H1 (cell line): ENCODE results near the gene AKAP9. TPM values are rescaled to one million over a fixed set of nuclear protein-coding genes. Genes with fewer than 3 reads are reported as not detected.

Source experiments
- CTCF ChIA-PET: fragments of 300-600 bp; sonication (Branson Sonifier 250); formaldehyde crosslinking; loops from one replicate; lab custom pipeline; 2021; ENCODE audit not compliant: partially characterized antibody; lab: Charles Lee
- POLR2A ChIA-PET: fragments of 300-600 bp; sonication (Branson Sonifier 250); formaldehyde crosslinking; loops from one replicate; lab custom pipeline; 2021; ENCODE audit warnings: inconsistent platforms; ENCODE audit not compliant: partially characterized antibody; lab: Charles Lee
- DNase-seq, 2 experiments: peaks; one replicate each; pipeline versions ENCODE4 v3.0.0 to v3.0.0-alpha.2; 2010 to 2022; ENCODE audit warnings: low spot score in 2 of 2, low read depth in 1 of 2, mixed read lengths in 1 of 2
- FAIRE-seq: peaks from 2 replicates; lab custom pipeline; 2011; peaks lifted over from hg19 to GRCh38; lab: Jason Lieb, UNC
- H2AFZ ChIP-seq: 2 replicates; pipeline ENCODE4 v1.8.1; 2012; ENCODE audit warnings: low read length, inconsistent platforms
- H2AK5ac ChIP-seq: 2 replicates; pipeline ENCODE4 v1.6.1; 2013; ENCODE audit warnings: low read depth, low read length
- H2BK120ac ChIP-seq: replicated peaks from 2 replicates; pipeline ENCODE3; 2013; ENCODE audit warnings: low read depth, low read length, inconsistent platforms
- H2BK12ac ChIP-seq: 2 replicates; pipeline ENCODE4 v1.6.1; 2013; ENCODE audit warnings: low read depth, low read length
- H2BK15ac ChIP-seq: 2 replicates; pipeline ENCODE4 v1.6.1; 2013; ENCODE audit warnings: low read length
- H2BK20ac ChIP-seq: 2 replicates; pipeline ENCODE4 v1.6.1; 2013; ENCODE audit warnings: low read length
- H2BK5ac ChIP-seq: 2 replicates; pipeline ENCODE4 v1.6.1; 2013; ENCODE audit warnings: low read depth, low read length
- H3K14ac ChIP-seq: 2 replicates; pipeline ENCODE4 v1.6.1; 2013; ENCODE audit warnings: inconsistent platforms; ENCODE audit not compliant: insufficient read length
- H3K18ac ChIP-seq: 2 replicates; pipeline ENCODE4 v1.6.1; 2013; ENCODE audit warnings: low read length; ENCODE audit errors: extremely low read depth
- H3K23ac ChIP-seq: 2 replicates; pipeline ENCODE4 v1.6.1; 2013; ENCODE audit warnings: inconsistent platforms; ENCODE audit not compliant: insufficient read length
- H3K23me2 ChIP-seq: 2 replicates; pipeline ENCODE4 v1.6.1; 2013; ENCODE audit warnings: low read depth, low read length
- H3K27ac ChIP-seq: 2 replicates; pipeline ENCODE4 v1.6.1; 2011; ENCODE audit warnings: low read depth, low read length, inconsistent platforms
- H3K27me3 ChIP-seq, 4 experiments: replicated peaks in 1 of 4; 1 replicate in 1 of 4; 2 replicates in 3 of 4; pipeline versions ENCODE4 v1.6.1 to v1.8.1; 2011 to 2013; ENCODE audit warnings: low read length in 3 of 4, mild to moderate bottlenecking in 3 of 4, inconsistent platforms in 2 of 4, mixed read lengths in 2 of 4, moderate library complexity in 1 of 4; ENCODE audit not compliant: control insufficient read depth in 3 of 4, insufficient read depth in 3 of 4; ENCODE audit errors: extremely low read depth in 1 of 4
- H3K36me3 ChIP-seq, 4 experiments: 2 replicates each; pipeline versions ENCODE4 v1.6.1 to v1.8.1; 2011 to 2013; ENCODE audit warnings: mild to moderate bottlenecking in 4 of 4, low read length in 3 of 4, moderate library complexity in 2 of 4, control low read depth in 1 of 4, inconsistent platforms in 1 of 4; ENCODE audit not compliant: insufficient read depth in 4 of 4, control insufficient read depth in 2 of 4
- H3K4ac ChIP-seq: replicated peaks from 2 replicates; pipeline ENCODE3; 2013; ENCODE audit warnings: low read length, low read depth, mixed read lengths, inconsistent platforms; ENCODE audit not compliant: insufficient read length
- H3K4me1 ChIP-seq, 4 experiments: replicated peaks in 1 of 4; 1 replicate in 1 of 4; 2 replicates in 3 of 4; pipeline versions ENCODE4 v1.6.1 to v1.8.1; 2011 to 2013; ENCODE audit warnings: low read length in 3 of 4, inconsistent platforms in 2 of 4, mixed read lengths in 1 of 4; ENCODE audit not compliant: insufficient read depth in 4 of 4, control insufficient read depth in 3 of 4
- H3K4me2 ChIP-seq, 2 experiments: 2 replicates each; pipeline versions ENCODE4 v1.6.1 to v1.8.1; 2011 to 2013; ENCODE audit warnings: low read depth in 2 of 2, low read length in 2 of 2, control low read depth in 1 of 2, inconsistent platforms in 1 of 2, mild to moderate bottlenecking in 1 of 2; ENCODE audit not compliant: insufficient read depth in 1 of 2
- H3K4me3 ChIP-seq, 4 experiments: fragments of 200-600, 300-600 bp in 1 of 4; sonication (generic), shearing (Covaris generic), sonication (Bioruptor Twin) in 1 of 4; 2 replicates each; pipeline versions ENCODE4 v1.5.1 to v1.8.1; 2011 to 2016; ENCODE audit warnings: low read length in 4 of 4, low read depth in 3 of 4, control low read depth in 2 of 4, inconsistent platforms in 2 of 4, mild to moderate bottlenecking in 2 of 4, mixed read lengths in 1 of 4, moderate library complexity in 1 of 4; ENCODE audit not compliant: insufficient read depth in 2 of 4; ENCODE audit errors: extremely low read depth in 1 of 4
- H3K56ac ChIP-seq: replicated peaks from 2 replicates; pipeline ENCODE3; 2013; ENCODE audit warnings: low read depth, mild to moderate bottlenecking, mixed read lengths, low read length, inconsistent platforms; ENCODE audit not compliant: insufficient read length
- H3K79me1 ChIP-seq: 2 replicates; pipeline ENCODE4 v1.6.1; 2013; ENCODE audit warnings: low read depth, low read length, control low read depth
- H3K79me2 ChIP-seq, 2 experiments: 2 replicates each; pipeline versions ENCODE4 v1.6.1 to v1.8.1; 2012 to 2013; ENCODE audit warnings: low read length in 2 of 2, mild to moderate bottlenecking in 2 of 2, inconsistent platforms in 1 of 2; ENCODE audit not compliant: insufficient read depth in 2 of 2, control insufficient read depth in 1 of 2
- H3K9ac ChIP-seq, 4 experiments: replicated peaks in 1 of 4; 1 replicate in 1 of 4; 2 replicates in 3 of 4; pipeline versions ENCODE4 v1.6.1 to v1.8.1; 2011 to 2013; ENCODE audit warnings: low read depth in 3 of 4, low read length in 3 of 4, control low read depth in 2 of 4, mild to moderate bottlenecking in 2 of 4, moderate library complexity in 2 of 4, inconsistent platforms in 1 of 4; ENCODE audit errors: extremely low read depth in 1 of 4
- H3K9me3 ChIP-seq, 2 experiments: 2 replicates each; pipeline versions ENCODE4 v1.6.1 to v1.8.1; 2012 to 2013; ENCODE audit warnings: mild to moderate bottlenecking in 2 of 2, moderate library complexity in 2 of 2, control low read depth in 1 of 2, inconsistent platforms in 1 of 2, low read depth in 1 of 2, low read length in 1 of 2, mixed read lengths in 1 of 2; ENCODE audit not compliant: insufficient read depth in 2 of 2
- H4K20me1 ChIP-seq, 2 experiments: replicated peaks in 1 of 2; 2 replicates each; pipeline versions ENCODE3 to v1.8.1; 2011 to 2013; ENCODE audit warnings: inconsistent platforms in 2 of 2, low read length in 2 of 2, mild to moderate bottlenecking in 1 of 2; ENCODE audit not compliant: insufficient read depth in 2 of 2, control insufficient read depth in 1 of 2
- H4K5ac ChIP-seq: 2 replicates; pipeline ENCODE4 v1.6.1; 2013; ENCODE audit warnings: low read length, low read depth, mixed read lengths, inconsistent platforms; ENCODE audit not compliant: insufficient read length
- H4K8ac ChIP-seq: 2 replicates; pipeline ENCODE4 v1.8.0; 2013; ENCODE audit warnings: mild to moderate bottlenecking, moderate library complexity, low read length, inconsistent platforms; ENCODE audit not compliant: insufficient read depth; ENCODE audit errors: extremely low read depth
- H4K91ac ChIP-seq: replicated peaks from 2 replicates; pipeline ENCODE3; 2013; ENCODE audit warnings: low read length, mixed read lengths, inconsistent platforms; ENCODE audit not compliant: insufficient read length
- ASH2L ChIP-seq: fragments of 200-600, 300-600 bp; sonication (generic); IDR thresholded peaks from one replicate; pipeline ENCODE4 v1.7.1; 2017; ENCODE audit warnings: low read length
- ATF2 ChIP-seq: IDR thresholded peaks from 2 replicates; pipeline ENCODE4 v1.6.1; 2012; ENCODE audit warnings: low read length, inconsistent platforms
- BCL11A ChIP-seq, 2 experiments: IDR thresholded peaks; one replicate each; pipeline ENCODE4 v1.6.1; 2011; ENCODE audit warnings: low read depth in 2 of 2, low read length in 2 of 2, mild to moderate bottlenecking in 2 of 2
- BRCA1 ChIP-seq: IDR thresholded peaks from 2 replicates; pipeline ENCODE4 v1.6.1; 2012; ENCODE audit warnings: low read depth, low read length, improper control_type of control experiment
- CHD1 ChIP-seq: IDR thresholded peaks from 2 replicates; pipeline ENCODE4 v1.6.1; 2012; ENCODE audit warnings: low read depth, low read length, improper control_type of control experiment
- GABPA ChIP-seq: IDR thresholded peaks from 2 replicates; pipeline ENCODE4 v1.6.1; 2011; ENCODE audit warnings: mild to moderate bottlenecking, low read length, moderate library complexity, borderline replicate concordance; ENCODE audit not compliant: insufficient read depth
- MAFK ChIP-seq: IDR thresholded peaks from 2 replicates; pipeline ENCODE4 v1.6.1; 2012; ENCODE audit warnings: low read depth, mild to moderate bottlenecking, improper control_type of control experiment, low read length
- SIX5 ChIP-seq: IDR thresholded peaks from 2 replicates; pipeline ENCODE4 v1.6.1; 2011; ENCODE audit warnings: mild to moderate bottlenecking, low read depth, low read length
- TAF1 ChIP-seq: IDR thresholded peaks from 2 replicates; pipeline ENCODE4 v1.6.1; 2011; ENCODE audit warnings: mild to moderate bottlenecking, low read depth, low read length
- WGBS, 2 experiments: shearing (Covaris generic) in 1 of 2; methylation state at CpG; one replicate each; pipeline versions ENCODE4 v1.1.6 to v1.1.7; 2013 to 2015; ENCODE audit warnings: low lambda C conversion rate in 2 of 2, mixed read lengths in 2 of 2, inconsistent platforms in 1 of 2, low coverage in 1 of 2, missing lambda C conversion rate in 1 of 2; ENCODE audit not compliant: insufficient replicate concordance in 2 of 2, insufficient coverage in 1 of 2, insufficient read length in 1 of 2; ENCODE audit errors: extremely low coverage in 1 of 2, missing lambda C conversion rate in 1 of 2; 5-methylcytosine and 5-hydroxymethylcytosine counted together
- polyA plus RNA-seq, 7 experiments: library from polyadenylated mRNA; depleted of rRNA in 3 of 7; stranded (reverse) in 5 of 7; unstranded in 2 of 7; fragments of >200 nt in 5 of 7; fragments of 200-250 nt in 2 of 7; gene quantifications; 1 replicate in 5 of 7; 2 replicates in 1 of 7; 4 replicates in 1 of 7; pipeline versions ENCODE4 v1.2.1 to v1.2.3, GENCODE V29; 2011 to 2013; ENCODE audit warnings: missing spikeins in 2 of 7, mixed read lengths in 2 of 7
- total RNA-seq: library from RNA; stranded (reverse); fragmentation: NEBNext Ultra II Directional; extraction: Animal tissue kit (Norgen Biotek cat#: 25700); gene quantifications from 2 replicates; pipeline ENCODE4 v1.2.1, GENCODE V29; 2021

AKAP9 gene
- total and polyA plus RNA-seq, 2 of the 8 experiments (the other 6 are each of a cell fraction or from before 2014, with no cell fraction given): 6.2 to 26.3 TPM

- no peak overlapping the region for H3K4ac ChIP-seq
- peak overlapping the region; percentile 75; the same call in 1 of the 2 replicates for H3K18ac ChIP-seq
- 39% methylated on average over 21 of the region's 21 CpGs; no CpG with 5 or more reads in 1 of the 2 experiments for WGBS, 2 experiments
- peak overlapping the region; percentile 86 for H2BK120ac ChIP-seq
- FAIRE-seq (no peak), DNase-seq (no peak)
- H4K5ac ChIP-seq: peak overlapping the region; percentile 40
- H3K23ac ChIP-seq: no peak overlapping the region
- peaks cover 6 to 33% of the 10 kb centered on the region in 2 experiments; a peak in 3 of 4 replicates for H3K79me2 ChIP-seq
- no peaks in the 10 kb centered on the region for H3K27me3 ChIP-seq
- H2AFZ ChIP-seq: peak overlapping the region; percentile 87
- ChIA-PET POLR2A (interaction anchor here (0.6 to 1.9 kb wide), 13 partner anchors 9 to 1366 kb away, joined by 3 to 12 read pairs (median 4); partner anchors contain the start of genes ANKIB1, GATAD1, KRIT1 and LRRD1), CTCF (interaction anchor here (0.6 to 2.8 kb wide), 9 partner anchors 10 to 326 kb away, joined by 3 to 14 read pairs (median 3); partner anchors contain the start of gene GATAD1)
- H4K20me1 ChIP-seq: peaks cover 0 to 5% of the 10 kb centered on the region in 2 experiments
- H3K27ac ChIP-seq: peak overlapping the region; percentile 94; the same call in 1 of the 2 replicates
- no peak overlapping the region for H2BK15ac ChIP-seq
- H3K9me3 ChIP-seq: peaks cover 0 to 4% of the 10 kb centered on the region in 2 experiments; a peak in 1 of 4 replicates
- peak overlapping the region; percentile 75 for H2BK12ac ChIP-seq
- H3K23me2 ChIP-seq: no peaks in the 10 kb centered on the region; the same call in 1 of the 2 replicates
- H4K91ac ChIP-seq: peak overlapping the region; percentile 61
- peak overlapping the region; percentile 74 to 97 (median 89) for H3K4me3 ChIP-seq
- no peak for TF ChIP-seq BRCA1
- TF ChIP-seq CHD1: no peak; the same call in 1 of the 2 replicates
- TF ChIP-seq TAF1: no peak
- TF ChIP-seq MAFK: no peak
- peak; percentile 8 for TF ChIP-seq ASH2L
- TF ChIP-seq ATF2: 0 out of 2 replicates have a peak, but pooled peaks have one; percentile 9
- TF ChIP-seq GABPA: no peak
- no peak for TF ChIP-seq SIX5
- no peak for TF ChIP-seq BCL11A (IDR thresholded peaks at IDR 0.05; ENCODE audit: low read depth in 2 of 2, low read length in 2 of 2)
- H2BK5ac ChIP-seq: peak overlapping the region; percentile 99
- H3K4me2 ChIP-seq: peak overlapping the region; percentile 73 to 75
- peaks cover 0 to 6% (median 0%) of the 10 kb centered on the region in 4 experiments; a peak in 4 of 7 replicates for H3K4me1 ChIP-seq
- H2AK5ac ChIP-seq: no peak overlapping the region
- H2BK20ac ChIP-seq: no peak overlapping the region
- H3K9ac ChIP-seq: peak overlapping the region in 3 of 4 experiments; percentile 57 to 91 (median 88); a peak in 6 of 7 replicates
- peak overlapping the region; percentile 70 for H3K56ac ChIP-seq
- peaks cover 0 to 14% (median 4%) of the 10 kb centered on the region in 4 experiments; a peak in 3 of 8 replicates for H3K36me3 ChIP-seq
- no peaks in the 10 kb centered on the region; the same call in 1 of the 2 replicates for H3K79me1 ChIP-seq
- H3K14ac ChIP-seq: no peak overlapping the region
- 0 out of 2 replicates have a peak overlapping the region, but pooled peaks have one; percentile 11 for H4K8ac ChIP-seq
Observed at GRCh38 chr7:92135052-92135889, 194.6 kb downstream of the AKAP9 start.
